IMR-90 (cell line): ENCODE data around the gene ZMIZ1. TPM values are rescaled to one million over a fixed set of nuclear protein-coding genes. Genes with fewer than 3 reads are reported as not detected.

Experiments
- ATAC-seq: fragments of 200-7000 bp; cut with Tn5 transposase; 2 replicates; pipeline ENCODE4 v1.9.1; 2020; ENCODE audit warnings: low read depth, mild to moderate bottlenecking, moderate library complexity
- BruUV-seq: library from RNA; stranded (reverse); fragments of 400-500 nt; replicated peaks from 2 replicates; lab custom pipeline; 2021; lab: Mats Ljungman, UMichigan
- CTCF ChIA-PET: fragments of 300-600 bp; formaldehyde crosslinking; extraction: SDS; loops from one replicate; lab custom pipeline; 2021; ENCODE audit warnings: antibody characterized with exemption; lab: Yijun Ruan, JAX
- POLR2A ChIA-PET: fragments of 300-600 bp; sonication (Branson Sonifier 250); formaldehyde crosslinking; loops from one replicate; lab custom pipeline; 2022; ENCODE audit warnings: antibody characterized with exemption; ENCODE audit not compliant: unreplicated experiment; lab: Charles Lee
- DNase-seq: peaks from one replicate; pipeline ENCODE4 v3.0.0; 2013
- H2AFZ ChIP-seq: replicated peaks from 2 replicates; pipeline ENCODE3; 2013; ENCODE audit warnings: low read length, mild to moderate bottlenecking; ENCODE audit not compliant: poor library complexity
- H2AK5ac ChIP-seq: 2 replicates; pipeline ENCODE4 v1.6.1; 2013; ENCODE audit warnings: low read depth, low read length, inconsistent platforms
- H2AK9ac ChIP-seq: replicated peaks from 2 replicates; pipeline ENCODE3; 2013; ENCODE audit warnings: mild to moderate bottlenecking, low read depth, low read length, moderate library complexity; ENCODE audit not compliant: poor library complexity
- H2BK120ac ChIP-seq: 2 replicates; pipeline ENCODE4 v1.6.1; 2013; ENCODE audit warnings: low read depth, low read length, inconsistent platforms
- H2BK15ac ChIP-seq: 3 replicates; pipeline ENCODE4 v1.6.1; 2013; ENCODE audit warnings: low read depth, low read length, inconsistent platforms
- H2BK20ac ChIP-seq: 2 replicates; pipeline ENCODE4 v1.6.1; 2013; ENCODE audit warnings: low read depth, mild to moderate bottlenecking, inconsistent platforms, low read length, moderate library complexity
- H2BK5ac ChIP-seq: 2 replicates; pipeline ENCODE4 v1.6.1; 2013; ENCODE audit warnings: mild to moderate bottlenecking, low read depth, low read length, inconsistent platforms; ENCODE audit not compliant: poor library complexity, severe bottlenecking
- H3K14ac ChIP-seq: replicated peaks from 2 replicates; pipeline ENCODE4 v1.6.1; 2013; ENCODE audit warnings: low read depth, low read length, inconsistent platforms
- H3K18ac ChIP-seq: 2 replicates; pipeline ENCODE4 v1.6.1; 2013; ENCODE audit warnings: low read depth, low read length, control low read depth
- H3K23ac ChIP-seq: 2 replicates; pipeline ENCODE4 v1.6.1; 2013; ENCODE audit warnings: low read depth, low read length, inconsistent platforms
- H3K27ac ChIP-seq: 2 replicates; pipeline ENCODE4 v1.5.1; 2013; ENCODE audit warnings: mild to moderate bottlenecking, control low read depth, low read length; ENCODE audit not compliant: insufficient read depth
- H3K27me3 ChIP-seq: 2 replicates; pipeline ENCODE4 v1.6.1; 2013; ENCODE audit warnings: low read length; ENCODE audit not compliant: control insufficient read depth, insufficient read depth
- H3K36me3 ChIP-seq: 2 replicates; pipeline ENCODE4 v1.6.1; 2013; ENCODE audit warnings: low read length, mixed read lengths; ENCODE audit not compliant: control insufficient read depth, insufficient read depth
- H3K4ac ChIP-seq: 2 replicates; pipeline ENCODE4 v1.6.1; 2013; ENCODE audit warnings: low read depth, low read length, inconsistent platforms
- H3K4me1 ChIP-seq: 2 replicates; pipeline ENCODE4 v1.6.1; 2013; ENCODE audit warnings: low read length, mixed read lengths; ENCODE audit not compliant: control insufficient read depth, insufficient read depth
- H3K4me2 ChIP-seq: 2 replicates; pipeline ENCODE4 v1.6.1; 2013; ENCODE audit warnings: low read depth, mild to moderate bottlenecking, control low read depth, low read length, moderate library complexity
- H3K4me3 ChIP-seq: 2 replicates; pipeline ENCODE4 v1.5.1; 2013; ENCODE audit warnings: low read depth, mild to moderate bottlenecking, control low read depth, low read length, moderate library complexity; ENCODE audit not compliant: insufficient read depth
- H3K56ac ChIP-seq: 2 replicates; pipeline ENCODE4 v1.6.1; 2013; ENCODE audit warnings: low read length, inconsistent platforms; ENCODE audit not compliant: insufficient read depth; ENCODE audit errors: extremely low read depth
- H3K79me1 ChIP-seq, 2 experiments: 2 replicates each; pipeline ENCODE4 v1.6.1; 2013; ENCODE audit warnings: low read length in 2 of 2, inconsistent platforms in 1 of 2, low read depth in 1 of 2
- H3K9ac ChIP-seq: 2 replicates; pipeline ENCODE4 v1.6.1; 2013; ENCODE audit warnings: low read depth, low read length, control low read depth
- H3K9me1 ChIP-seq: 2 replicates; pipeline ENCODE4 v1.6.1; 2013; ENCODE audit warnings: low read length, inconsistent platforms; ENCODE audit not compliant: insufficient read depth
- H3K9me3 ChIP-seq: 2 replicates; pipeline ENCODE4 v1.6.1; 2013; ENCODE audit warnings: low read length; ENCODE audit not compliant: control insufficient read depth, insufficient read depth
- H4K20me1 ChIP-seq: 2 replicates; pipeline ENCODE4 v1.6.1; 2013; ENCODE audit warnings: low read length, inconsistent platforms; ENCODE audit not compliant: insufficient read depth
- H4K5ac ChIP-seq: 2 replicates; pipeline ENCODE4 v1.6.1; 2013; ENCODE audit warnings: mild to moderate bottlenecking, low read depth, low read length, control low read depth
- H4K8ac ChIP-seq, 2 experiments: 2 replicates each; pipeline ENCODE4 v1.6.1; 2013; ENCODE audit warnings: low read depth in 2 of 2, low read length in 2 of 2, control low read depth in 1 of 2, inconsistent platforms in 1 of 2
- H4K91ac ChIP-seq: 2 replicates; pipeline ENCODE4 v1.6.1; 2013; ENCODE audit warnings: low read depth, low read length, inconsistent platforms; ENCODE audit not compliant: insufficient read depth
- BHLHE40 ChIP-seq: fragments of 150-350 bp; IDR thresholded peaks from 2 replicates; pipeline ENCODE4 v1.6.1; 2016; ENCODE audit warnings: mild to moderate bottlenecking, low read depth, low read length
- CEBPB ChIP-seq: IDR thresholded peaks from 2 replicates; pipeline ENCODE4 v1.6.1; 2012; ENCODE audit warnings: low read depth, low read length, improper control_type of control experiment
- CTCF ChIP-seq: conservative IDR thresholded peaks from 2 replicates; pipeline ENCODE4 v1.5.1; 2012; ENCODE audit warnings: mild to moderate bottlenecking, low read depth, low read length, improper control_type of control experiment
- MXI1 ChIP-seq: IDR thresholded peaks from 2 replicates; pipeline ENCODE4 v1.6.1; 2012; ENCODE audit warnings: low read depth, mild to moderate bottlenecking, low read length, moderate library complexity, borderline replicate concordance
- NFE2L2 ChIP-seq: fragments of 150-350 bp; IDR thresholded peaks from 2 replicates; pipeline ENCODE4 v1.6.1; 2016; ENCODE audit warnings: low read depth, mild to moderate bottlenecking, low read length
- RAD21 ChIP-seq: IDR thresholded peaks from 2 replicates; pipeline ENCODE4 v1.6.1; 2012; ENCODE audit warnings: low read length, improper control_type of control experiment
- RCOR1 ChIP-seq: IDR thresholded peaks from 2 replicates; pipeline ENCODE4 v1.6.1; 2012; ENCODE audit warnings: mild to moderate bottlenecking, low read length, improper control_type of control experiment; ENCODE audit not compliant: insufficient replicate concordance
- USF2 ChIP-seq: fragments of 150-350 bp; IDR thresholded peaks from 2 replicates; pipeline ENCODE4 v1.6.1; 2017; ENCODE audit warnings: mild to moderate bottlenecking, antibody characterized with exemption, low read length, low read depth
- WGBS, 2 experiments: methylation state at CpG; one replicate each; pipeline versions ENCODE4 v1.1.5 to v1.1.7; 2013; ENCODE audit warnings: missing lambda C conversion rate in 2 of 2; ENCODE audit not compliant: insufficient read length in 1 of 2; ENCODE audit errors: extremely low coverage in 2 of 2; 5-methylcytosine and 5-hydroxymethylcytosine counted together
- dilution Hi-C: fragments of 300-500 bp; cut with HindIII; formaldehyde crosslinking; loops from one replicate; pipeline ENCODE4 v1.14.3; 2018; ENCODE audit warnings: low sequenced_read_pairs; ENCODE audit not compliant: unreplicated experiment
- in situ Hi-C: fragments of 300-500 bp; cut with MboI; formaldehyde crosslinking; loops from 3 replicates; pipeline ENCODE4 v1.14.3; 2019; ENCODE audit warnings: low sequenced_read_pairs, inconsistent platforms, mixed read lengths
- intact Hi-C: fragments of 100-400 bp; cut with micrococcal nuclease; formaldehyde crosslinking; loops from 2 replicates; pipeline ENCODE4 v1.10.0; 2022
- polyA plus RNA-seq, 3 experiments: library from polyadenylated mRNA; depleted of rRNA; stranded (reverse); fragments of >200 nt; gene quantifications; 2 replicates each; pipeline ENCODE4 v1.2.3, GENCODE V29; 2012; ENCODE audit warnings: low replicate concordance in 1 of 3
- total RNA-seq: library from RNA; depleted of rRNA; stranded (reverse); fragments of >200 nt; gene quantifications from 2 replicates; pipeline ENCODE4 v1.2.3, GENCODE V29; 2012
- TF ChIP-seq, protein P1 (sequence below): fragments of 150-350 bp; IDR thresholded peaks from 2 replicates; pipeline ENCODE4 v1.6.1; 2016; ENCODE audit warnings: low read depth, mild to moderate bottlenecking, low read length, moderate library complexity, borderline replicate concordance

ZMIZ1 gene
- total and polyA plus RNA-seq, 2 of the 4 experiments (the other 2 are of a cell fraction): 6.6 to 48.7 TPM

GRCh38 chr10:79084972-79085597, 16.3 kb downstream of the ZMIZ1 start:
- peaks cover 99% of the 10 kb centered on the region for H4K20me1 ChIP-seq
- H4K5ac ChIP-seq: no peak overlapping the region
- in situ Hi-C loops (loop anchor here (5.0 kb wide), 1 partner anchor 102 kb away; no protein-coding TSS in a partner anchor), dilution Hi-C loops (no loop called here), intact Hi-C loops (loop anchor here (5.0 kb wide), 1 partner anchor 42 kb away; no protein-coding TSS in a partner anchor)
- H3K56ac ChIP-seq: no peak overlapping the region
- no peak overlapping the region for H3K9ac ChIP-seq
- H3K9me3 ChIP-seq: no peaks in the 10 kb centered on the region
- peaks cover 70% of the 10 kb centered on the region for H3K9me1 ChIP-seq
- 92% methylated on average over 6 of the region's 14 CpGs; no CpG with 5 or more reads in 1 of the 2 experiments for WGBS, 2 experiments
- TF ChIP-seq CTCF (no peak), NFE2L2 (no peak), CEBPB (no peak), RAD21 (no peak), USF2 (no peak), RCOR1 (no peak), MXI1 (no peak), BHLHE40 (no peak)
- TF ChIP-seq, protein P1, sequence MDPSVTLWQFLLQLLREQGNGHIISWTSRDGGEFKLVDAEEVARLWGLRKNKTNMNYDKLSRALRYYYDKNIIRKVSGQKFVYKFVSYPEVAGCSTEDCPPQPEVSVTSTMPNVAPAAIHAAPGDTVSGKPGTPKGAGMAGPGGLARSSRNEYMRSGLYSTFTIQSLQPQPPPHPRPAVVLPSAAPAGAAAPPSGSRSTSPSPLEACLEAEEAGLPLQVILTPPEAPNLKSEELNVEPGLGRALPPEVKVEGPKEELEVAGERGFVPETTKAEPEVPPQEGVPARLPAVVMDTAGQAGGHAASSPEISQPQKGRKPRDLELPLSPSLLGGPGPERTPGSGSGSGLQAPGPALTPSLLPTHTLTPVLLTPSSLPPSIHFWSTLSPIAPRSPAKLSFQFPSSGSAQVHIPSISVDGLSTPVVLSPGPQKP: no peak
- ATAC-seq: no peak
- no peak for DNase-seq
- H3K4me2 ChIP-seq: no peak overlapping the region
- peaks cover 21 to 92% of the 10 kb centered on the region in 2 experiments for H3K79me1 ChIP-seq
- H3K4me1 ChIP-seq: peaks cover 64% of the 10 kb centered on the region
- POLR2A ChIA-PET: no interaction called here
- no peak overlapping the region for H3K27ac ChIP-seq
- CTCF ChIA-PET: no interaction called here
- H2BK5ac ChIP-seq: peak overlapping the region; percentile 3
- 0 out of 2 replicates have a peak overlapping the region, but pooled peaks have one; percentile 16 for H2BK120ac ChIP-seq
- 0 out of 2 replicates have a peak overlapping the region, but pooled peaks have one; percentile 28 for H4K91ac ChIP-seq
- H3K4me3 ChIP-seq: no peak overlapping the region
- H2BK15ac ChIP-seq: no peak overlapping the region
- no peak overlapping the region for H2AK9ac ChIP-seq
- H3K36me3 ChIP-seq: peaks cover 6% of the 10 kb centered on the region; the same call in 1 of the 2 replicates
- H3K4ac ChIP-seq: no peak overlapping the region; the same call in 1 of the 2 replicates
- no TSS peak for BruUV-seq
- no peak overlapping the region for H2AFZ ChIP-seq
- no peak overlapping the region; a peak in 1 of 4 replicates for H4K8ac ChIP-seq
- H3K27me3 ChIP-seq: no peaks in the 10 kb centered on the region
- H3K23ac ChIP-seq: no peak overlapping the region
- no peak overlapping the region for H3K14ac ChIP-seq
- H3K18ac ChIP-seq: no peak overlapping the region
- H2AK5ac ChIP-seq: peak overlapping the region; percentile 98; the same call in 1 of the 2 replicates
- H2BK20ac ChIP-seq: no peak overlapping the region
